ENCODE measurements around the gene RUSF1.

The RUSF1 gene

DNA sequence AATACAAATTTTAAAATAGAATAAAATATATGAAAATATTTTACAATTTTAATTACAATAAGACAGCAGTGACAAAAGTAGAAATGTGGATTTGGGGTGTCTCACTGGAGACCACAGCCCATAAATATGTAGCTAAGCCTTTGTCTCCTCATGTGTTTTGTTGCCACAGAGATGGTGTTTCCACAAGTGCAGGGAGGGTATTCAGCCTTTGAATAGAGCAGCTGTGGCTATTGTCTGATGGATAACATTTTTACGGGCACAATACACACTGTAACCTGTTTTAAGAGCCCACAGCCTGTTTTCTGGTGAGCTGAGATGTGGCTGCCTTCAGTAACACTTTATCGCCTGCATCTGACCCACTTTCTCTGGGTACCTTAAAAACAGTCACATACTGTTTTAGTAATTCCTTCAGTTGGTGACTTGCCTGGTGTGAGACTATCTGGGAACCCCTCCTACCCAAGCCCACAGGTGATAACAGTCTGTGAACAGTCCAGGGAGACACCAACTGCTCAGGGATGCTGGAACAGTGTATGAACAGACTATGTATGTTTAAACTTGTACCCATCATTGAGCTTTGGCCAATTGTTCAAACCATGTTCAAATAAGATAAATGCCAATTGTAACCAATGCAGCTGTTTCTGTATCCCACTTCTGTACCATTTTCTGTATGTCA, 11.7 kb upstream of the RUSF1 start:
- TF ChIP-seq TAF1 (IDR thresholded peaks at IDR 0.05; ENCODE audit: low read depth) (no peak), RAD21 (IDR thresholded peaks at IDR 0.05; ENCODE audit: low read depth) (no peak), FOXM1 (IDR thresholded peaks at IDR 0.05; ENCODE audit: borderline replicate concordance, low read depth) (no peak), YY1 (IDR thresholded peaks at IDR 0.05; ENCODE audit: low read depth) (no peak), ZBTB7A (IDR thresholded peaks at IDR 0.05; ENCODE audit: low read depth) (no peak), EP300 (IDR thresholded peaks at IDR 0.05; ENCODE audit: borderline replicate concordance) (no peak), TEAD4 (IDR thresholded peaks at IDR 0.05) (no peak), CEBPB (IDR thresholded peaks at IDR 0.05) (no peak), EGR1 (IDR thresholded peaks at IDR 0.05) (no peak), TCF12 (IDR thresholded peaks at IDR 0.05; ENCODE audit: low read depth) (no peak), NFIC (IDR thresholded peaks at IDR 0.05) (no peak), CREB1 (IDR thresholded peaks at IDR 0.05; ENCODE audit: low read depth) (no peak)
- TF ChIP-seq, protein P1, sequence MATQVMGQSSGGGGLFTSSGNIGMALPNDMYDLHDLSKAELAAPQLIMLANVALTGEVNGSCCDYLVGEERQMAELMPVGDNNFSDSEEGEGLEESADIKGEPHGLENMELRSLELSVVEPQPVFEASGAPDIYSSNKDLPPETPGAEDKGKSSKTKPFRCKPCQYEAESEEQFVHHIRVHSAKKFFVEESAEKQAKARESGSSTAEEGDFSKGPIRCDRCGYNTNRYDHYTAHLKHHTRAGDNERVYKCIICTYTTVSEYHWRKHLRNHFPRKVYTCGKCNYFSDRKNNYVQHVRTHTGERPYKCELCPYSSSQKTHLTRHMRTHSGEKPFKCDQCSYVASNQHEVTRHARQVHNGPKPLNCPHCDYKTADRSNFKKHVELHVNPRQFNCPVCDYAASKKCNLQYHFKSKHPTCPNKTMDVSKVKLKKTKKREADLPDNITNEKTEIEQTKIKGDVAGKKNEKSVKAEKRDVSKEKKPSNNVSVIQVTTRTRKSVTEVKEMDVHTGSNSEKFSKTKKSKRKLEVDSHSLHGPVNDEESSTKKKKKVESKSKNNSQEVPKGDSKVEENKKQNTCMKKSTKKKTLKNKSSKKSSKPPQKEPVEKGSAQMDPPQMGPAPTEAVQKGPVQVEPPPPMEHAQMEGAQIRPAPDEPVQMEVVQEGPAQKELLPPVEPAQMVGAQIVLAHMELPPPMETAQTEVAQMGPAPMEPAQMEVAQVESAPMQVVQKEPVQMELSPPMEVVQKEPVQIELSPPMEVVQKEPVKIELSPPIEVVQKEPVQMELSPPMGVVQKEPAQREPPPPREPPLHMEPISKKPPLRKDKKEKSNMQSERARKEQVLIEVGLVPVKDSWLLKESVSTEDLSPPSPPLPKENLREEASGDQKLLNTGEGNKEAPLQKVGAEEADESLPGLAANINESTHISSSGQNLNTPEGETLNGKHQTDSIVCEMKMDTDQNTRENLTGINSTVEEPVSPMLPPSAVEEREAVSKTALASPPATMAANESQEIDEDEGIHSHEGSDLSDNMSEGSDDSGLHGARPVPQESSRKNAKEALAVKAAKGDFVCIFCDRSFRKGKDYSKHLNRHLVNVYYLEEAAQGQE (IDR thresholded peaks at IDR 0.05; ENCODE audit: low read depth), result no peak
- TF ChIP-seq, protein P2, sequence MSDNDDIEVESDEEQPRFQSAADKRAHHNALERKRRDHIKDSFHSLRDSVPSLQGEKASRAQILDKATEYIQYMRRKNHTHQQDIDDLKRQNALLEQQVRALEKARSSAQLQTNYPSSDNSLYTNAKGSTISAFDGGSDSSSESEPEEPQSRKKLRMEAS (IDR thresholded peaks at IDR 0.05), result no peak
- TF ChIP-seq, protein P3, sequence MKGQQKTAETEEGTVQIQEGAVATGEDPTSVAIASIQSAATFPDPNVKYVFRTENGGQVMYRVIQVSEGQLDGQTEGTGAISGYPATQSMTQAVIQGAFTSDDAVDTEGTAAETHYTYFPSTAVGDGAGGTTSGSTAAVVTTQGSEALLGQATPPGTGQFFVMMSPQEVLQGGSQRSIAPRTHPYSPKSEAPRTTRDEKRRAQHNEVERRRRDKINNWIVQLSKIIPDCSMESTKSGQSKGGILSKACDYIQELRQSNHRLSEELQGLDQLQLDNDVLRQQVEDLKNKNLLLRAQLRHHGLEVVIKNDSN (IDR thresholded peaks at IDR 0.05), result no peak

DNA sequence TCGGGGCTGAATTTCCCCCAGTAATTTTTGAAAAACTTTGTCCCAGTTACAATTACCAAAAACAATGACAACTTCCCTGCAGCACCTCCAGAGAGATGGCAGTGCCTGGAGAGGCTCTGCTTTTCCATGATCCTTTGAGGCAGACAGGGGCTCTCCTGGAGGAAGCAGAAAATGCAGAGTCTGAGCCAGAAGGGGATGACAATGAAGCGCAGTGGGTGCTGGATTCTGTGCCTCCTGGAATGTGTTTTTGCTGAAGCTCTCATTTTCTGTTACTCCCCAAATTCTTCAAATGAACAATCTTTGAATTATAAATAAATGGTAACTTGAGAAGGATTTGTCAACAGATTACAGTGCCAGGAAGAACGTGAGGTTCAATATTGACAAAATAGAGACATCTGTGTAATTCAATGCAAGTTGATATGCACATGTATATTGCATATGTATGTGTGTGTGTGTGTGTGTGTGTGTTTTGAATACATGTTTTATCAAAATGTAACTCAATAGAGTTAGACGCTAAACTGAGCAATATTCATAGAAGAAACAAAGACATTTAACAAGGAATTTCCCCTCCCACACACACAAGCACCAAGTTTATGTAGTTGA, 9.7 kb upstream of the RUSF1 start:
- TF ChIP-seq TEAD4 (IDR thresholded peaks at IDR 0.05) (no peak), EGR1 (IDR thresholded peaks at IDR 0.05) (no peak), CREB1 (IDR thresholded peaks at IDR 0.05; ENCODE audit: low read depth) (no peak), RAD21 (IDR thresholded peaks at IDR 0.05; ENCODE audit: low read depth) (no peak), YY1 (IDR thresholded peaks at IDR 0.05; ENCODE audit: low read depth) (no peak)

DNA sequence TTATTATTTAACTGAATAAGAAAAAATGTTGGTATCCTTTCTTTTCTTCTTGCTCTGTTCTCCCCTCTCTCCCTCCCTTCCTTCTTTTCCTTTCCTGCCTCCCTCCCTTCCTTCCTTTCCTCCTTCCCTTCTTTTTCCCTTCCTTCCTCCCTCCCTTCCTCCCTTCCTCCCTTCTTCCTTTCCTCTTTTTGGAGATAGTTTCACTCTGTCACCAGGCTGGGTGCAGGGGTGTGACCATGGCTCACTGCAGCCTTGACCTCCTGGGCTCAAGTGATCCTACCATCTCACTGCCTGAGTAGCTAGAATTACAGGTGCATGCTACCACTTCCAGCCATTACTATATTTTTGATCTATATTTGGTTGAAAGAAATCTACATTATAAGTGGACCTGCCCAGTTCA, 5.7 kb upstream of the RUSF1 start:
- TF ChIP-seq, protein P1 (IDR thresholded peaks at IDR 0.05; ENCODE audit: low read depth), result no peak
- TF ChIP-seq YY1 (IDR thresholded peaks at IDR 0.05; ENCODE audit: low read depth) (no peak), TEAD4 (IDR thresholded peaks at IDR 0.05) (no peak), TAF1 (IDR thresholded peaks at IDR 0.05; ENCODE audit: low read depth) (no peak), EGR1 (IDR thresholded peaks at IDR 0.05) (no peak), TCF12 (IDR thresholded peaks at IDR 0.05; ENCODE audit: low read depth) (no peak)
- TF ChIP-seq, protein P3 (IDR thresholded peaks at IDR 0.05), result no peak

DNA sequence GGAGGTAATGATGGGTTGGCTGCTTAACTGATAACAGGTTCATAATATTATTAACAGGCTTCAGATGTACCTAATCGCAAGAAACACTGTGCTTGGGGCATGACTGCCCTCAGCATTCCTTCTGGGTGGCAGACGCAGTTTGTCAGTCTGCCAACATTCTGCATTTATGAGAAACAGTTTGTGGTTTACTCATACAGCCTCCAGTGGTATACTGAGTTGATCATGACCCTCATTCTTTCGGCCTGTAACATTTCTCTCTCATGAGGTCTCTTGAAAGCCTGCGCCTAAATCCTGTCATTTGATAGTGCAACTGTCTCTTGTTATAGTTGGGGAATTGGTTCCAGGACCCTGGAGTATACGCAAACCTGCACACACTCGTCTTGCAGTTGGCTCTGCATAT, 4.9 kb upstream of the RUSF1 start:
- TF ChIP-seq TCF12 (IDR thresholded peaks at IDR 0.05; ENCODE audit: low read depth), result no peak
- no peak for TF ChIP-seq ZBTB7A (IDR thresholded peaks at IDR 0.05; ENCODE audit: low read depth)
- TF ChIP-seq EP300 (IDR thresholded peaks at IDR 0.05; ENCODE audit: borderline replicate concordance), result no peak
- no peak for TF ChIP-seq NFIC (IDR thresholded peaks at IDR 0.05)
- TF ChIP-seq CEBPB (IDR thresholded peaks at IDR 0.05), result no peak
- TF ChIP-seq RAD21 (IDR thresholded peaks at IDR 0.05; ENCODE audit: low read depth), result no peak
- TF ChIP-seq, protein P3 (IDR thresholded peaks at IDR 0.05), result no peak
- TF ChIP-seq, protein P1 (IDR thresholded peaks at IDR 0.05; ENCODE audit: low read depth), result no peak
- TF ChIP-seq EGR1 (IDR thresholded peaks at IDR 0.05), result no peak
- TF ChIP-seq FOXM1 (IDR thresholded peaks at IDR 0.05; ENCODE audit: borderline replicate concordance, low read depth), result no peak
- no peak for TF ChIP-seq CREB1 (IDR thresholded peaks at IDR 0.05; ENCODE audit: low read depth)
- TF ChIP-seq TEAD4 (IDR thresholded peaks at IDR 0.05), result no peak
- TF ChIP-seq TAF1 (IDR thresholded peaks at IDR 0.05; ENCODE audit: low read depth), result no peak
- TF ChIP-seq, protein P2 (IDR thresholded peaks at IDR 0.05), result no peak
- TF ChIP-seq YY1 (IDR thresholded peaks at IDR 0.05; ENCODE audit: low read depth), result no peak

Measured in Ishikawa (cell line).